Neuron (in vitro differentiated cells): Measurements from ENCODE around the gene SACS.
"Not testable (repeated sequence)": the region's sequence is repeated elsewhere in the genome, so short reads cannot be mapped to it uniquely, and the experiment has no call there.

ENCODE experiments used
- H2AFZ ChIP-seq: one replicate; pipeline ENCODE4 v1.6.1; 2013; ENCODE audit warnings: low read depth, mild to moderate bottlenecking, inconsistent platforms, low read length, moderate library complexity
- H3K27me3 ChIP-seq: one replicate; pipeline ENCODE4 v1.6.1; 2013; ENCODE audit warnings: low read length; ENCODE audit not compliant: insufficient read depth
- H3K36me3 ChIP-seq: one replicate; pipeline ENCODE4 v1.6.1; 2013; ENCODE audit warnings: low read length; ENCODE audit not compliant: insufficient read depth
- H3K4me1 ChIP-seq: one replicate; pipeline ENCODE4 v1.6.1; 2013; ENCODE audit warnings: low read length; ENCODE audit not compliant: insufficient read depth
- H3K4me3 ChIP-seq: 2 replicates; pipeline ENCODE4 v1.5.1; 2013; ENCODE audit warnings: mild to moderate bottlenecking, low read length, moderate library complexity
- H3K9me3 ChIP-seq: one replicate; pipeline ENCODE4 v1.6.1; 2013; ENCODE audit warnings: low read length

The SACS gene

DNA sequence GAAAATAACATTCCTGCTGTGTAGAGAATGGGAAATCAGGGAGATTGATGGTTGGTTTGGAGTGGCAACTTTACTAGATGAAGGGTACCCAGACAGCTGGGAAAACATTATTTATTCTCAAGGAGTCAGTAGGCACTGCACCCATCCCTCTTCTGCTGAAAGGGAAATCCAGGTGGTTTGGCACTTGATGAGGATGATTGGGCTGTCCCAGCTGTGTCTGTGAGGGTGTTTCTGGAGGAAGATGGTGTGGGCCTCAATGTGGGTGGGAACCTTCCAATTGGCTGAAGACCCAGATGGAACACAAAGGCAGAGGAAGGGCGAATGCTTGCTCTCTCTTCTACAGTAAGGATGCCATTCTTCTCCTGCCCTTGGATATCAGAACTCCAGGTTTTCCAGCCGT lies 10.4 kb upstream of the SACS start:
- Histone ChIP-seq H3K9me3 (no peaks in the 10 kb centered on the region), H3K36me3 (no peaks in the 10 kb centered on the region), H3K4me3 (no peak overlapping the region), H2AFZ (no peak overlapping the region), H3K4me1 (no peaks in the 10 kb centered on the region), H3K27me3 (no peaks in the 10 kb centered on the region)

DNA sequence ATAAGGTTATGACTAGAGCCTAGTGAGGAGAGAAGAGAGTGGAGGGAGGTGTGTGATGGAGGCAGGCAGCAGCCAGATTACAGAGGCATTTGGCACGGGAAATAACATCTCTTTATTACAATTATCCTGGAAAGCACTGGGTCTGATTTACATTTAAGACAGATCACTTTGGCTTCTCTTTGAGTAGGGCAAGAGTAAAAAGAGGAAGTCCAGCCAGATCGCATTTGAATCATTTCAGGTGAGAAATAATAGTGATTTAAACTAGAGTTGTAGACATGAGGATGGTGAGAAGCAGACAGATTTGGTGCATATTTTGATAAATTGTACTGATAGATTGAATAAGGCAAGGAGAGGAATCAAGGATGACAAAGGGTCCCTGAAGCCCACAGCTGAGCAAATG lies 9.6 kb upstream of the SACS start:
- no peak overlapping the region for H2AFZ ChIP-seq
- H3K4me1 ChIP-seq = no peaks in the 10 kb centered on the region
- no peak overlapping the region for H3K4me3 ChIP-seq
- no peaks in the 10 kb centered on the region for H3K36me3 ChIP-seq
- H3K27me3 ChIP-seq = no peaks in the 10 kb centered on the region
- H3K9me3 ChIP-seq = no peaks in the 10 kb centered on the region

- Histone ChIP-seq H3K9me3 (no peaks in the 10 kb centered on the region), H3K4me3 (no peak overlapping the region), H3K27me3 (no peaks in the 10 kb centered on the region), H3K36me3 (no peaks in the 10 kb centered on the region), H2AFZ (no peak overlapping the region), H3K4me1 (no peaks in the 10 kb centered on the region)
These were observed 7.5 kb upstream of the SACS start for GRCh38 chr13:23440821-23441618.

- H3K27me3 ChIP-seq, H3K4me1 ChIP-seq, H3K36me3 ChIP-seq, H3K4me3 ChIP-seq, H3K9me3 ChIP-seq, H2AFZ ChIP-seq: not testable (repeated sequence)
These were observed 6.8 kb upstream of the SACS start for GRCh38 chr13:23440324-23440723.

DNA sequence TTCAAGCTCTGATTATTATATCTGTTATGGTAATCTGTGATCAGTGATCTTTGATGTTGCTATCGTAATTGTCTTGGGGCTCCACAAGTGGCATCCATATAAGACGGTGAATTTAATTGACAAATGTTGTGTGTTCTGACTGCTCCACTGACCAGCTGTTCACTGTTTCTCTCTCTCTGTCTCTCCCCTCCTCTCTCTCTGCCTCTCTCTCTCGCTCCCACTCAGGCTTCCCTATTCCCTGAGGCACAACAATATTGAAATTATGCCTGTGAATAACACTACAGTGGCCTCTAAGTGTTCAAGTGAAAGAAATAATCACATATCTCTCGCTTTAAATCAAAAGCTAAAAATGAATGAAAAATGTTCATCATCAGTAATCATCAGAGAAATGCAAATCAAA lies 4.4 kb upstream of the SACS start:
- Histone ChIP-seq H3K4me3 (no peak overlapping the region), H2AFZ (no peak overlapping the region), H3K36me3 (no peaks in the 10 kb centered on the region), H3K27me3 (no peaks in the 10 kb centered on the region), H3K4me1 (peaks cover 10% of the 10 kb centered on the region), H3K9me3 (no peaks in the 10 kb centered on the region)

DNA sequence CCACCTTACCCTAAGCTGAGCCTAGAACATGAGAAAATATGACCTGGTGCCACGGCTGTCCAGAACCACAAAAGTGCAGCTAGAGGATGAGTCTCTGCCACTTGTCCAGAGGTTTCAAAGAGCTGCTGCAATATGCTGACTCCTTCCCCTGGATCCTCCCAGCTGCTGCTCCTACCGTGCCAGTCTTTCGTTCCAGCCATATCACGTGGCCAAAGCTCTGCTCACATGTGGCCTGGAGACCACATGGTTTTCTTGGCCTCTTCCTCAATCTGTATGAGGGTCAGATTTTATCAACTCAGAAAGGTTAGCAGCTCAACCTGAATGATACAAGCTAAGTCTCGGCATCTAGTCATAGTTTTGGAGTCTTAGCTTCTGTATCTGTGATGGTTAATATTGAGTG lies 3.2 kb upstream of the SACS start:
- H3K27me3 ChIP-seq = no peaks in the 10 kb centered on the region
- H3K36me3 ChIP-seq = no peaks in the 10 kb centered on the region
- no peak overlapping the region for H2AFZ ChIP-seq
- no peak overlapping the region for H3K4me3 ChIP-seq
- peaks cover 17% of the 10 kb centered on the region for H3K4me1 ChIP-seq
- no peaks in the 10 kb centered on the region for H3K9me3 ChIP-seq

DNA sequence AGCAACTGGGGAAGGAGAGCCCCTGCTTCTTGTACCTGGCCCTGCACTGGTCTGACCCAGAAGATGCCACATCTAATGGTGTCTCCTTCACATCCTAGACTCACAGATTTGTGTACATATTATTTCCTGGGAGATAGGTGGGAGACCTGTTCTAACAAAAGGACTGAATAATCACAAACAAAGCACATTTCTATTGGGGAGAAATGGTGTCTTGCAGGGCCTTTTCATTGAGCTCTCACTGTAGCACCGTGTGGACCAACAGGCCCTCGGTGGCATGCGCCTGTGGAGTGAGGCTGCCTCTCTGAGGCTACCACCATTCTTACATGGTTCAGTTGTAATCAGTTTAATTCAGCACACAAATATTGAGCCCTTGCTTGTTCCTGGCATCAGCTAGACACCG lies 989 bp upstream of the SACS start:
- Histone ChIP-seq H3K9me3 (no peaks in the 10 kb centered on the region), H3K27me3 (no peaks in the 10 kb centered on the region), H3K4me1 (peaks cover 28% of the 10 kb centered on the region), H3K36me3 (peaks cover 8% of the 10 kb centered on the region), H2AFZ (no peak overlapping the region), H3K4me3 (peak overlapping the region; percentile 79)

GRCh38 chr13:23432626-23433025 lies 876 bp downstream of the SACS start:
- peaks cover 28% of the 10 kb centered on the region for H3K4me1 ChIP-seq
- peak overlapping the region; percentile 79 for H3K4me3 ChIP-seq
- H3K27me3 ChIP-seq = no peaks in the 10 kb centered on the region
- H2AFZ ChIP-seq = no peak overlapping the region
- no peaks in the 10 kb centered on the region for H3K9me3 ChIP-seq
- peaks cover 13% of the 10 kb centered on the region for H3K36me3 ChIP-seq

- H3K36me3 ChIP-seq = peaks cover 19% of the 10 kb centered on the region
- H3K4me3 ChIP-seq = no peak overlapping the region
- H3K27me3 ChIP-seq = no peaks in the 10 kb centered on the region
- no peak overlapping the region for H2AFZ ChIP-seq
- peaks cover 28% of the 10 kb centered on the region for H3K4me1 ChIP-seq
- no peaks in the 10 kb centered on the region for H3K9me3 ChIP-seq
These were observed 2.8 kb downstream of the SACS start for GRCh38 chr13:23430664-23431063.

GRCh38 chr13:23427881-23428528 lies 5.5 kb downstream of the SACS start:
- no peak overlapping the region for H3K4me3 ChIP-seq
- peaks cover 5% of the 10 kb centered on the region for H3K9me3 ChIP-seq

DNA sequence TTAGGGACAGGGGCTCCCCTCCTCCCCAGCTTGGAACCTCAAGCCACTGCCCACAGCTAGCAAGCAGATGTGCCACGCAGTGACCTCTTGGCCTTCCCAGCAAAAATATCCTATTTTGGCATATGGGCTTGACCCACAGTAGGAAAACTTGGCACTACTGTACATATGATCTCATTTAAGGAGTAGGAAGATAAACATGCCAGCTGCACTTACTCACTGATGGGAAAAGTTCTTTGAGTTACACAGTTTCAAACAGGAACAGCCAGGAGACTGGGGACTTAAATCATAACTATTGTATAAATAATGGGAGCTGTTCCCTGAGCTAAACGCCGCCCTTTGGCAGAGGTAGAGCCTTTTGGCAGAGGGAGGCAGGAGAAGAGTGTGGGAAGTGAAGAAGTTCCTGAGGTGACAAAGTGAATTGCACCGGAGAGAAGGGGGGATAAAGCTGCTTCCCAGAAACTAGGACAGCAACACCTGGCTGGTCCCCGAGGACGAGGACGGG lies 6.1 kb downstream of the SACS start:
- peaks cover 18% of the 10 kb centered on the region for H3K4me1 ChIP-seq
- H3K27me3 ChIP-seq = no peaks in the 10 kb centered on the region
- peaks cover 31% of the 10 kb centered on the region for H3K36me3 ChIP-seq
- no peak overlapping the region for H2AFZ ChIP-seq
- H3K9me3 ChIP-seq = peaks cover 5% of the 10 kb centered on the region
- no peak overlapping the region for H3K4me3 ChIP-seq

More at GRCh38 chr13:23427881-23428528, 5.5 kb downstream of the SACS start:
- no peak overlapping the region for H2AFZ ChIP-seq
- peaks cover 31% of the 10 kb centered on the region for H3K36me3 ChIP-seq
- no peaks in the 10 kb centered on the region for H3K27me3 ChIP-seq
- H3K4me1 ChIP-seq = peaks cover 18% of the 10 kb centered on the region

GRCh38 chr13:23421596-23421995 lies 11.9 kb downstream of the SACS start:
- H3K4me1 ChIP-seq = no peaks in the 10 kb centered on the region
- H3K4me3 ChIP-seq = no peak overlapping the region
- H3K36me3 ChIP-seq = peaks cover 24% of the 10 kb centered on the region
- H3K9me3 ChIP-seq = peaks cover 15% of the 10 kb centered on the region
- H2AFZ ChIP-seq = no peak overlapping the region
- H3K27me3 ChIP-seq = no peaks in the 10 kb centered on the region

DNA sequence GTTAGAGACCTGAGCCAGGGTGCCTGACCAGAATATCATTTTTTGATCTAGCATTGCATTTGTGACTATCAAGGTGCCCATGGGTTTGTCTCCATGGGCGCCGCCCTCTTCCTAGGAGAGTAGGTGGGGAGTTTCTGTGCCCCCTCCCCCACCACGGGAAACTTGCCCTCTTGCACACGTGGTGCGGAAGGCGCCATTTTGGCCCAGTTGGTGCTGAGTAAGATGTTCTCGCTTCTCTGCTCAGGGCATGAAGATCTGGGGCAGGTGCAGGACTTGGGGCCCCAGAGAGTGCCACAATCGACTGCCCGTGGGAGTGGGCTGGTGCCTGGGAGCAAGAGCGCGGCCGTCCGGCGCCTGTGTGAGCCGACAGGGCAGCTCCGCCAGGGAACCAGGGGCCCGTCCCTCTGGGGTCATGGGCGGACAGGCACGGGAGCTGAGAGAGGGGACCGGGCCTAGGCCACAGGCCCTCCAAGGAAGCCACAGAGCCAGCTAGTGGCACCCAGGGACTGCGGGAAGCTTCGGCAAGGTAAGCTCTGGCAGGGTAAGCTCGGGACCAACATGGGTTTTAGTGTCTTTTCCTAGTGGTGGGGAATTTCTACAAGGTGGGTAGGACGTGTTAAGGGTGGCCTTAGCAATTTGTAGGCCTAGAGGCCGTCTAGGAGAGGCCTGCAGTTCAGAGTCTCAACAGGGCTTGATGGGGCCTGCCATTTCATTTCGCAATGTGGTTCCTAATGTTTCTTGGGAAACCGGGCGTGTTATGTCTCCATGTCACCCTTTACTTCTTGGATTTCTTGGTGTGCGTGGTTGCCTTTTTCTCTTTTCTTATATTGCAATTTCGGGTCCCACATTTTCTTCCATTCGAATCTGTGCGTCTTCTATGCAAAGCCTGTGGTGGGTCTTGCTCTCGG lies 14.5 kb downstream of the SACS start:
- Histone ChIP-seq H3K9me3 (peaks cover 10% of the 10 kb centered on the region), H3K4me3 (no peak overlapping the region), H3K36me3 (peaks cover 7% of the 10 kb centered on the region), H2AFZ (no peak overlapping the region), H3K27me3 (no peaks in the 10 kb centered on the region), H3K4me1 (no peaks in the 10 kb centered on the region)
